Chondrocyte (in vitro differentiated cells): Measurements from ENCODE around the gene IFI16. TPM values are rescaled to one million over a fixed set of nuclear protein-coding genes. Genes with fewer than 3 reads are reported as not detected.

Experiments used
- DNase-seq: peaks from one replicate; pipeline ENCODE4 v3.0.0; 2021; ENCODE audit warnings: mixed read lengths, low spot score
- H3K27ac Mint-ChIP-seq: one replicate; pipeline ENCODE4 v1.8.0; 2021; ENCODE audit warnings: mild to moderate bottlenecking, moderate library complexity, mixed read lengths; ENCODE audit not compliant: unreplicated experiment
- H3K27me3 Mint-ChIP-seq: 2 replicates; pipeline ENCODE4 v1.8.0; 2021; ENCODE audit warnings: low read depth, mixed read lengths
- H3K36me3 Mint-ChIP-seq: 2 replicates; pipeline ENCODE4 v1.8.0; 2021; ENCODE audit warnings: low read depth, mixed read lengths
- H3K4me1 Mint-ChIP-seq: 2 replicates; pipeline ENCODE4 v1.8.0; 2021; ENCODE audit warnings: low read depth, mild to moderate bottlenecking, mixed read lengths
- H3K4me3 Mint-ChIP-seq: one replicate; pipeline ENCODE4 v1.8.0; 2021; ENCODE audit warnings: mild to moderate bottlenecking, moderate library complexity, mixed read lengths; ENCODE audit not compliant: unreplicated experiment
- H3K9me3 Mint-ChIP-seq: 2 replicates; pipeline ENCODE4 v1.8.0; 2021; ENCODE audit warnings: low read depth, mixed read lengths
- total RNA-seq: library from RNA; stranded (reverse); gene quantifications from 3 replicates; pipeline ENCODE4 v1.2.1, GENCODE V29; 2021
- TF ChIP-seq, protein P1 (sequence below): fragments of 200-600 bp; sonication (generic); IDR thresholded peaks from 2 replicates; pipeline ENCODE4 v1.5.0; 2021; ENCODE audit warnings: antibody characterized with exemption, mild to moderate bottlenecking, moderate library complexity

IFI16 gene
- total RNA-seq, 1 donor from 2014 or later = 10.1 TPM

DNA sequence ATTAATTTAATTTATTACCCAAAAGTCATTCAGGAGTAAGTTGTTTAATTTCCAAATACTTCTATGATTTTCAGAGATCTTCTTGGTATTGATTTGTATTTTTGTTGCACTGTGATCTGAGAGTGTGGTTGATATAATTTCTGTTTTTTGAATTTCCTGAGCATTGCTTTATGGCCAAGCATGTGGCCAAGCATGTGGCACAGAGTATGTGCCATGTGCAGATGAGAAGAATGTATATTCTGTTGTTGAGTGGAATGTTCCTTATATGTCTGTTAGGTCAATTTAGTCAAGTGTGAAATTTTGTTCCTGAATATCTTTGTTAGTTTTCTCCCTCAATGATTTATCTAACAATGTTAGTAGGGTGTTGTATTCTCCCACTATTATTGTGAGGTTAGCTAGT, 25.3 kb upstream of the IFI16 start:
- Mint-ChIP-seq H3K9me3 (peaks cover 15% of the 10 kb centered on the region), H3K4me3 (no peak overlapping the region)
- TF ChIP-seq, protein P1, sequence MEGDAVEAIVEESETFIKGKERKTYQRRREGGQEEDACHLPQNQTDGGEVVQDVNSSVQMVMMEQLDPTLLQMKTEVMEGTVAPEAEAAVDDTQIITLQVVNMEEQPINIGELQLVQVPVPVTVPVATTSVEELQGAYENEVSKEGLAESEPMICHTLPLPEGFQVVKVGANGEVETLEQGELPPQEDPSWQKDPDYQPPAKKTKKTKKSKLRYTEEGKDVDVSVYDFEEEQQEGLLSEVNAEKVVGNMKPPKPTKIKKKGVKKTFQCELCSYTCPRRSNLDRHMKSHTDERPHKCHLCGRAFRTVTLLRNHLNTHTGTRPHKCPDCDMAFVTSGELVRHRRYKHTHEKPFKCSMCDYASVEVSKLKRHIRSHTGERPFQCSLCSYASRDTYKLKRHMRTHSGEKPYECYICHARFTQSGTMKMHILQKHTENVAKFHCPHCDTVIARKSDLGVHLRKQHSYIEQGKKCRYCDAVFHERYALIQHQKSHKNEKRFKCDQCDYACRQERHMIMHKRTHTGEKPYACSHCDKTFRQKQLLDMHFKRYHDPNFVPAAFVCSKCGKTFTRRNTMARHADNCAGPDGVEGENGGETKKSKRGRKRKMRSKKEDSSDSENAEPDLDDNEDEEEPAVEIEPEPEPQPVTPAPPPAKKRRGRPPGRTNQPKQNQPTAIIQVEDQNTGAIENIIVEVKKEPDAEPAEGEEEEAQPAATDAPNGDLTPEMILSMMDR = no peak

DNA sequence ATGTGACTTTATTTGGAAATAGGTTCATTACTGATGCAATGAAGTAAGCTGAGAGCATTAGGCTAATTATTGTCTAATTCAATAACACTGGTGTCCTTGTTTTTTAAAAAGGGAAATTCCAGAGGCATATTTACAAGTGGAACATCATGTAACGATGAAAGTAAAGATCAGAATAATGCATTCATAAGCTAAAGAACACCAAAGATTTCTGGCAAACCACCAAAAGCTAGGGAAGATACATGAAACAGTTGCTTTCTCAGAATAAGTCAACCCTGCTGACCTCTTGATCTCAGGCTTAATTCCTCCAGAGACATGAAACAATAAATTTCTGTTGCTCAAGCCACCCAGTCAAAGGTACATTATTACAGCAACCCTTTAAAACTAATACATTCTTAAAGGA, 20.3 kb upstream of the IFI16 start:
- H3K36me3 Mint-ChIP-seq = no peaks in the 10 kb centered on the region
- no peak overlapping the region for H3K4me3 Mint-ChIP-seq
- no peaks in the 10 kb centered on the region for H3K4me1 Mint-ChIP-seq
- no peak for DNase-seq
- H3K9me3 Mint-ChIP-seq = no peaks in the 10 kb centered on the region
- no peak overlapping the region for H3K27ac Mint-ChIP-seq
- TF ChIP-seq, protein P1 = no peak
- H3K27me3 Mint-ChIP-seq = peaks cover 26% of the 10 kb centered on the region

More for the DNA sequence above, 25.3 kb upstream of the IFI16 start:
- no peak for DNase-seq
- H3K27me3 Mint-ChIP-seq = peaks cover 19% of the 10 kb centered on the region
- H3K36me3 Mint-ChIP-seq = no peaks in the 10 kb centered on the region
- H3K27ac Mint-ChIP-seq = no peak overlapping the region
- H3K4me1 Mint-ChIP-seq = no peaks in the 10 kb centered on the region

DNA sequence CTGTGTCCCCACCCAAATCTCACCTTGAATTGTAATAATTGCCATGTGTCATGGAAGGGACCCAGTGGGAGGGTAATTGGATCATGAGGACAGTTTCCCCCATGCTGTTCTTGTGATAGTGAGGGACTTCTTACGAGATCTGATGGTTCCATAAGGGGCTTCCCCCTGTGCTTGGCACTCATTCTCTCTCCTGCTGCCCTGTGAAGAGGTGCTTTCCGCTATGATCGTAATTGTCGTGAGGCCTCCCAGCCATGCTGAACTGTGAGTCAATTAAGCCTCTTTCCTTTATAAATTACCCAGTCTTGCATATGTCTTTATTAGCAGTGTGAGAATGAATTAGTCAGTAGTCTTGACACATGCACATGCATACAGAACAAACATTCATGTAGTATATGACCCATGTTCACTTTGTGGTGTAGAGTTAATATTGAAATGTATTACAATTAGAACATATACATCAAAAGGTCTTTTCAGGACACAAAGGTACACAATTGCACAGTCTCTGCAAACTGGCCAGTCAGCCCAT, 16.9 kb upstream of the IFI16 start:
- Mint-ChIP-seq H3K9me3 (no peaks in the 10 kb centered on the region), H3K4me1 (no peaks in the 10 kb centered on the region), H3K27me3 (peaks cover 18% of the 10 kb centered on the region), H3K4me3 (no peak overlapping the region), H3K27ac (no peak overlapping the region), H3K36me3 (no peaks in the 10 kb centered on the region)
- TF ChIP-seq, protein P1 = no peak
- no peak for DNase-seq

DNA sequence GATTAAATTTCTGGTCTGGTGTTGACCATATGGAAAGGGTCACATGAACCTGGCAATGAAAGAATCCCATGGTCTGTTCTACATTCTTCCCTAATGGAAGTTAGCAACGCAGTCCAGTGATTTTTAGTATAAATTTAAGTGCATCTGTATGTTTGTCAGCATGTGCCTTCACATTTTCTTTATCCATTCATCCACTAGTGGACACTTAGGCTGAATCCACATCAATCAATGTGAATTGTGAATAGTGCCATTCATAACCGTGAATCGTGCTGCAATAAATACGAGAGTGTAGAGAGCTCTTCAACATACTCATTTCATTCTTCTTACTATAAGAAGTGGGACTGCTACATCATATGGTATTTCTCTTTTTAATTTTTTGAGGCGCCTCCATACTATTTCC, 12.7 kb upstream of the IFI16 start:
- Mint-ChIP-seq H3K4me1 (peaks cover 23% of the 10 kb centered on the region), H3K27me3 (no peaks in the 10 kb centered on the region), H3K36me3 (no peaks in the 10 kb centered on the region), H3K9me3 (no peaks in the 10 kb centered on the region), H3K27ac (no peak overlapping the region), H3K4me3 (no peak overlapping the region)
- TF ChIP-seq, protein P1 = no peak
- DNase-seq = no peak

DNA sequence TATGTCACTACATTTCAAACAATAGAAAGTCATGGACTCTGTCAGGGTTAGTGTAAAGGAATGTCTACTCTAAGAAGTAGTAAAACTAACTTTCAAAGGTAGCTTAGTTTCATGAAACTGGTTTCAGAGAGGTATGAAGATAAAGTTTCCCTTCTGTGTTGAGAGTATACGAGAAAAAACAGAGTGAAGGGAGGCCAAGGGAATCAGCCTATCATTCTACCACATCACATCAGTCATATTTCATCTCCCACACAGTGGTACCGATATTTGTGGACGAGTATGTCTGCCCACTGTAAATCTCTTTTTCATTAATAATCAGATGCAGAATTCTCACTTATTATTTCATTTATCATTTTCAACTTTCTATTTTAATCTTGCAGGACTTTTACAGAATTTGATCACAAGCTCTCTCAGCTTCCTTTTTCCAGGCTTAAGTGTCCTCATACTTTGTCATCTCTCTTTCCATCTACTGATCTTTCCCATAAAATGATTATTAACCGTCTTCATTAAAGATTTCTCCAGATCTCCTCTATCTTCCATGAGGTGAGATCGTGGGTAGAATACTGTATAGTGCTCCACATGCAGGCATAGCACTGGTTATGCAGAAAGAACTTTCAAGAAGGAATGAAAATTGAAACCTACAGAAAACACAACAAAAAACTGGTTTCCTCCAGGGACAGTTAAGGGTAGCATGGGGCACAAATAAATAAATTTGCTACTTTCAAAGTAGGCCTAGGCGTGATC, 11.5 kb upstream of the IFI16 start:
- peak overlapping the region; percentile 61 for H3K4me3 Mint-ChIP-seq
- TF ChIP-seq, protein P1 = peak; percentile 47
- no peaks in the 10 kb centered on the region for H3K9me3 Mint-ChIP-seq
- DNase-seq = no peak
- H3K27me3 Mint-ChIP-seq = no peaks in the 10 kb centered on the region
- no peak overlapping the region for H3K27ac Mint-ChIP-seq
- peaks cover 23% of the 10 kb centered on the region for H3K4me1 Mint-ChIP-seq
- no peaks in the 10 kb centered on the region for H3K36me3 Mint-ChIP-seq
